Neuronal stem cell (in vitro differentiated cells): ENCODE data around the gene SEC24A.

Experiments
- DNase-seq: peaks from one replicate; pipeline ENCODE4 v3.0.0-alpha.2; 2013; ENCODE audit warnings: low spot score
- H2AFZ ChIP-seq: one replicate; pipeline ENCODE4 v1.6.1; 2013; ENCODE audit warnings: mild to moderate bottlenecking, low read length, inconsistent platforms
- H2AK5ac ChIP-seq: 2 replicates; pipeline ENCODE4 v1.6.1; 2013; ENCODE audit warnings: low read depth, mild to moderate bottlenecking, inconsistent platforms, low read length, moderate library complexity, mixed read lengths
- H2BK120ac ChIP-seq: 2 replicates; pipeline ENCODE4 v1.6.1; 2013; ENCODE audit warnings: low read depth, mild to moderate bottlenecking, inconsistent platforms, low read length, moderate library complexity, mixed read lengths
- H2BK12ac ChIP-seq: one replicate; pipeline ENCODE4 v1.6.1; 2013; ENCODE audit warnings: low read length, inconsistent platforms
- H2BK15ac ChIP-seq: 2 replicates; pipeline ENCODE4 v1.6.1; 2013; ENCODE audit warnings: mild to moderate bottlenecking, low read length, inconsistent platforms, mixed read lengths
- H2BK5ac ChIP-seq: one replicate; pipeline ENCODE4 v1.6.1; 2013; ENCODE audit warnings: inconsistent platforms, mild to moderate bottlenecking, low read length, moderate library complexity
- H3K14ac ChIP-seq: one replicate; pipeline ENCODE4 v1.6.1; 2013; ENCODE audit warnings: low read length, inconsistent platforms
- H3K18ac ChIP-seq: 2 replicates; pipeline ENCODE4 v1.6.1; 2013; ENCODE audit warnings: low read length, inconsistent platforms
- H3K23ac ChIP-seq: 2 replicates; pipeline ENCODE4 v1.6.1; 2013; ENCODE audit warnings: low read depth, mild to moderate bottlenecking, mixed read lengths, low read length, inconsistent platforms; ENCODE audit not compliant: poor library complexity
- H3K27ac ChIP-seq: replicated peaks from 3 replicates; pipeline ENCODE4 v1.5.1; 2013; ENCODE audit warnings: low read length, inconsistent platforms
- H3K27me3 ChIP-seq, 3 experiments: 2 replicates each; pipeline ENCODE4 v1.6.1; 2013; ENCODE audit warnings: low read length in 3 of 3, mild to moderate bottlenecking in 2 of 3, inconsistent platforms in 1 of 3, low read depth in 1 of 3, mixed read lengths in 1 of 3, moderate library complexity in 1 of 3; ENCODE audit not compliant: control insufficient read depth in 3 of 3, insufficient read depth in 3 of 3
- H3K36me3 ChIP-seq, 2 donors: replicated peaks in 1 of 2; 2 replicates each; pipeline ENCODE4 v1.6.1; 2013; ENCODE audit warnings: low read length in 2 of 2; ENCODE audit not compliant: control insufficient read depth in 2 of 2, insufficient read depth in 2 of 2
- H3K4ac ChIP-seq: 2 replicates; pipeline ENCODE4 v1.6.1; 2013; ENCODE audit warnings: inconsistent platforms, mild to moderate bottlenecking, low read length, moderate library complexity
- H3K4me1 ChIP-seq, 2 donors: 1 replicate in 1 of 2; 2 replicates in 1 of 2; pipeline ENCODE4 v1.6.1; 2013; ENCODE audit warnings: low read length in 2 of 2, low read depth in 1 of 2; ENCODE audit not compliant: control insufficient read depth in 2 of 2, insufficient read depth in 1 of 2
- H3K4me2 ChIP-seq: one replicate; pipeline ENCODE4 v1.6.1; 2013; ENCODE audit warnings: mild to moderate bottlenecking, low read length, inconsistent platforms; ENCODE audit not compliant: insufficient read depth, poor library complexity, severe bottlenecking
- H3K4me3 ChIP-seq, 2 donors: 2 replicates each; pipeline ENCODE4 v1.5.1; 2013; ENCODE audit warnings: low read length in 2 of 2, mild to moderate bottlenecking in 2 of 2, inconsistent platforms in 1 of 2, moderate library complexity in 1 of 2
- H3K79me1 ChIP-seq: one replicate; pipeline ENCODE4 v1.6.1; 2013; ENCODE audit warnings: low read depth, mild to moderate bottlenecking, inconsistent platforms, low read length, moderate library complexity
- H3K9ac ChIP-seq: one replicate; pipeline ENCODE4 v1.6.1; 2013; ENCODE audit warnings: mild to moderate bottlenecking, low read depth, low read length, inconsistent platforms; ENCODE audit not compliant: poor library complexity
- H3K9me3 ChIP-seq, 2 donors: replicated peaks in 1 of 2; 2 replicates each; pipeline versions ENCODE3 to v1.6.1; 2013; ENCODE audit warnings: low read length in 2 of 2, mild to moderate bottlenecking in 2 of 2, inconsistent platforms in 1 of 2, low read depth in 1 of 2, mixed read lengths in 1 of 2, moderate library complexity in 1 of 2; ENCODE audit not compliant: control insufficient read depth in 2 of 2, insufficient read depth in 1 of 2
- H4K8ac ChIP-seq: one replicate; pipeline ENCODE4 v1.6.1; 2013; ENCODE audit warnings: low read depth, mild to moderate bottlenecking, inconsistent platforms, low read length, moderate library complexity
- H4K91ac ChIP-seq: one replicate; pipeline ENCODE4 v1.6.1; 2013; ENCODE audit warnings: low read length, low read depth, mild to moderate bottlenecking, inconsistent platforms; ENCODE audit not compliant: poor library complexity
- WGBS, 2 donors: extraction: QIAGEN DNeasy Blood & Tissue Kit; methylation state at CpG; one replicate each; pipeline ENCODE4 v1.1.7; 2013; ENCODE audit warnings: missing lambda C conversion rate in 2 of 2, mixed read lengths in 1 of 2; ENCODE audit not compliant: insufficient read length in 2 of 2, insufficient replicate concordance in 1 of 2; ENCODE audit errors: extremely low coverage in 2 of 2; 5-methylcytosine and 5-hydroxymethylcytosine counted together

The SEC24A gene

GRCh38 chr5:134738133-134738962 is 89.8 kb downstream of the SEC24A start, which contains the start of gene CAMLG:
TSS of gene CAMLG (plus strand) at chr5:134738548. CDS start at chr5:134738621, 73 bp downstream.
- Histone ChIP-seq H3K79me1 (peaks cover 4% of the 10 kb centered on the region), H2AFZ (peak within 1 kb of the TSS; percentile 94), H3K9me3 (no peaks in the 10 kb centered on the region), H2BK120ac (no peak within 1 kb of the TSS), H3K27ac (peak within 1 kb of the TSS; percentile 7), H2BK15ac (no peak within 1 kb of the TSS), H3K4me3 (peak within 1 kb of the TSS; percentile 69 to 94), H4K91ac (no peak within 1 kb of the TSS), H3K4me1 (no peaks in the 10 kb centered on the region), H2BK5ac (no peak within 1 kb of the TSS), H3K9ac (peak within 1 kb of the TSS; percentile 82), H3K36me3 (peaks cover 0 to 21% of the 10 kb centered on the region in 2 donors), H2BK12ac (no peak within 1 kb of the TSS), H3K18ac (peak within 1 kb of the TSS; percentile 92), H3K14ac (peak within 1 kb of the TSS; percentile 82), H3K23ac (peak within 1 kb of the TSS; percentile 98), H2AK5ac (no peak within 1 kb of the TSS), H4K8ac (no peak within 1 kb of the TSS), H3K27me3 (no peaks in the 10 kb centered on the region), H3K4me2 (peak within 1 kb of the TSS; percentile 77), H3K4ac (no peak within 1 kb of the TSS)
- no CpG with 5 or more reads among the region's 66 CpGs for WGBS, 2 donors
- DNase-seq: peak; percentile 96

- Histone ChIP-seq H3K4me3 (peak overlapping the region; percentile 69 to 94), H3K9ac (peak overlapping the region; percentile 82), H3K14ac (no peak overlapping the region), H2BK15ac (no peak overlapping the region), H3K36me3 (peaks cover 0 to 27% of the 10 kb centered on the region in 2 donors), H3K4ac (no peak overlapping the region), H3K4me2 (peak overlapping the region; percentile 77), H3K9me3 (no peaks in the 10 kb centered on the region), H2BK5ac (no peak overlapping the region), H3K79me1 (peaks cover 4% of the 10 kb centered on the region), H2BK12ac (no peak overlapping the region), H4K8ac (no peak overlapping the region), H2AFZ (peak overlapping the region; percentile 94), H3K4me1 (no peaks in the 10 kb centered on the region), H2AK5ac (no peak overlapping the region), H3K23ac (no peak overlapping the region), H2BK120ac (no peak overlapping the region), H4K91ac (no peak overlapping the region), H3K27me3 (no peaks in the 10 kb centered on the region), H3K27ac (no peak overlapping the region), H3K18ac (peak overlapping the region; percentile 92)
- no CpG with 5 or more reads among the region's 21 CpGs for WGBS, 2 donors
- DNase-seq: peak; percentile 27
Measured at GRCh38 chr5:134738963-134739661, 90.5 kb downstream of the SEC24A start.

GRCh38 chr5:134741052-134741451 is 92.5 kb downstream of the SEC24A start:
- DNase-seq: no peak
- Histone ChIP-seq H2BK120ac (no peak overlapping the region), H4K8ac (no peak overlapping the region), H3K14ac (no peak overlapping the region), H4K91ac (no peak overlapping the region), H2BK12ac (no peak overlapping the region), H3K4me2 (no peak overlapping the region), H2AK5ac (no peak overlapping the region), H3K27me3 (no peaks in the 10 kb centered on the region), H3K4me1 (no peaks in the 10 kb centered on the region), H2BK15ac (no peak overlapping the region), H3K9ac (no peak overlapping the region), H3K4ac (no peak overlapping the region), H3K23ac (no peak overlapping the region), H3K4me3 (no peak overlapping the region), H3K9me3 (no peaks in the 10 kb centered on the region), H2AFZ (no peak overlapping the region), H3K79me1 (peaks cover 4% of the 10 kb centered on the region), H3K18ac (no peak overlapping the region), H3K36me3 (peaks cover 0 to 36% of the 10 kb centered on the region in 2 donors), H2BK5ac (no peak overlapping the region), H3K27ac (no peak overlapping the region)
- no CpG with 5 or more reads among the region's 11 CpGs for WGBS, 2 donors

GRCh38 chr5:134742134-134742533 is 93.5 kb downstream of the SEC24A start:
- H3K23ac ChIP-seq: no peak overlapping the region
- no peak overlapping the region for H2AFZ ChIP-seq
- H2BK5ac ChIP-seq: no peak overlapping the region
- H2AK5ac ChIP-seq: no peak overlapping the region
- no peak overlapping the region for H3K4ac ChIP-seq
- no peak overlapping the region for H4K91ac ChIP-seq
- peaks cover 0 to 39% of the 10 kb centered on the region in 2 donors for H3K36me3 ChIP-seq
- no peak overlapping the region for H3K4me2 ChIP-seq
- no peak overlapping the region for H2BK120ac ChIP-seq
- no peak overlapping the region for H4K8ac ChIP-seq
- H3K4me3 ChIP-seq: no peak overlapping the region
- no peak overlapping the region for H3K9ac ChIP-seq
- H3K14ac ChIP-seq: no peak overlapping the region
- DNase-seq: no peak
- no peak overlapping the region for H3K27ac ChIP-seq
- no peaks in the 10 kb centered on the region for H3K9me3 ChIP-seq
- no peak overlapping the region for H3K18ac ChIP-seq
- no peak overlapping the region for H2BK15ac ChIP-seq
- no CpG with 5 or more reads among the region's 2 CpGs for WGBS, 2 donors
- H3K79me1 ChIP-seq: peaks cover 5% of the 10 kb centered on the region
- no peak overlapping the region for H2BK12ac ChIP-seq
- H3K4me1 ChIP-seq: no peaks in the 10 kb centered on the region
- H3K27me3 ChIP-seq: no peaks in the 10 kb centered on the region
